T1000 (cell line): Measurements from ENCODE around the gene CCND2.
"Not testable (repeated sequence)": the region's sequence is repeated elsewhere in the genome, so short reads cannot be mapped to it uniquely, and the experiment has no call there.

Experiments
- DNase-seq: peaks from one replicate; lab custom pipeline; 2025; ENCODE audit warnings: mixed read lengths; lab: John Stamatoyannopoulos, UW

The CCND2 gene

DNA sequence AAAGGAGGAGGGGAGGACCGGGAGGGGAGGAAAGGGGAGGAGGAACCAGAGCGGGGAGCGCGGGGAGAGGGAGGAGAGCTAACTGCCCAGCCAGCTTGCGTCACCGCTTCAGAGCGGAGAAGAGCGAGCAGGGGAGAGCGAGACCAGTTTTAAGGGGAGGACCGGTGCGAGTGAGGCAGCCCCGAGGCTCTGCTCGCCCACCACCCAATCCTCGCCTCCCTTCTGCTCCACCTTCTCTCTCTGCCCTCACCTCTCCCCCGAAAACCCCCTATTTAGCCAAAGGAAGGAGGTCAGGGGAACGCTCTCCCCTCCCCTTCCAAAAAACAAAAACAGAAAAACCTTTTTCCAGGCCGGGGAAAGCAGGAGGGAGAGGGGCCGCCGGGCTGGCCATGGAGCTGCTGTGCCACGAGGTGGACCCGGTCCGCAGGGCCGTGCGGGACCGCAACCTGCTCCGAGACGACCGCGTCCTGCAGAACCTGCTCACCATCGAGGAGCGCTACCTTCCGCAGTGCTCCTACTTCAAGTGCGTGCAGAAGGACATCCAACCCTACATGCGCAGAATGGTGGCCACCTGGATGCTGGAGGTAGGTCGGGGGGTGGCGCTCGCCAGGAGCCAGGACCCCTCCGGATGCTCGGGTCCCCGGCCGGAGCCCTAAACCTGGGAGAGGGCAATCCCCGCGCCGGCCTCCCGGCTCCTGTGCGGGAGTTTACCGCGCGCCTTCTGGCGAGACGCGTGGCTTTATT, at the start of gene CCND2:
Gene CCND2 (plus strand): TSS at position 111 of the 744 bp plus-strand sequence. CDS start 279 bp downstream, at position 390.
- DNase-seq: no peak

DNA sequence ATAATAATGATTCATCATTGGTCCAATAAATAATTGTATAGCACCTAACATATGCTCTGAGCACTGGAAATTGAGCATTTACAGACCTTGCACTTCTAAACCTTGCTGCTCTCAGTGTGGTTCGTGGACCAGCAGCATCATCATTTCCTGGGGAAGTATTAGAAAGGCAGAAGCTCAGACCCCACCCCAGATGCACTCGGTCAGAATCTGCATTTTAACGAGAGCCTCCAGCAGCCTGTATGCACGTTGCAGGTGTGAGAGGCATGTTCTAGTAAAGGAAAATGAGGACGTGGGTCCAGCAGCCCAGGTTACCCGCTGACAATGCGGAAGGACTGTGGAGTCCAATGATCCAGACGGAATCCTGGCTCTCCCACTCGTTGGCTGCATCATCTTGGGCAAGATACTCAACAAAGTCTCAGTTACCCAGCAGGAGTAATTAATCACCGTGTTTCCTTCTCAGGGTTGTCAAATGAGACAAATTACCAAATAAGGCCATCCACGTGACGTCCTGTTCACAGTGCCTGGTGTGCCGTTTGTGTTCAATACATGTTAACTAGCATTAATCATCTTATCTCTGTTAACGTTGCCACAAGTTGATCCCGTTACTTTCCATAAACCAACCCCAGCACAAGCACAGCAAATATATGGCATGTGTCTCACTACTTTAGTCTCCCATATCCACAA, 49.2 kb upstream of the CCND2 start:
- DNase-seq: no peak

DNA sequence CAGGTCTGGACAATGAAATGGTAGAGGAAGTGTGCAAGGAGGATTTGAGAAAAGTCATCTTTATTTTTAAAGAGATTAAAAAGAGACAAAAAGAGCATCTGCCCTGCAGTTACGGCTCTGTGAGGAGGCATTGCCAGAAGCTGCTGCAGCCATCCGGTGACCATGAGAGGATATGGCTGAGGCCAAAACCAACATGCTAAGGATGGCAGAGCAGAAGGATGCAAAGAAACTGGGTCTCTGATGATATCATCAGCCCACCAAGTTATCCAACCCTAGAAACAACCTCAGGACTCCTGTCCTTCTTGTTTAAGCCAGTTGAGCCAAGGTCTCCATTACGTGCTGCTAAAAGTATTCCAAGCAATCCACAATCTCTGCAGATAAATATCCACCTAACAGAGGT, 48.0 kb upstream of the CCND2 start:
- no peak for DNase-seq

DNA sequence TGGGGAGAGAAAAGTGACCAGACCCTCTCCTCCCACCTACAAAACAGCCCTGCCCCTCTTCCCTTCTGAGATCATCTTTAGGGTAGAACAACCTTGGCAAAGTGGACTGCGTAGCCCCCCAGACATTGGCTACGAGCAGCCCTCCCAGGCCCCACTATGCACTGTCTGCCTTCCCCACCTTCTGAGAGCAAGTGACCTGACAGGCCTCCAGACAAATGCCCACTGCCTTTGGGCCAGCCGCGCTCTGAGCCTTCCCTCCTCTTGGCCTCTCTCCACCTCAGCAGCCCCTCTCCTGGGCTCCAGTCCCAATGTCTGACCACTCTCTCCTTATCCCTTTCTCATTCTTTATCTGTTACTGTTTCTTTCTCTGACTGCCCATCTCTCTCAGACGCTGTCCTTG, 46.5 kb upstream of the CCND2 start:
- no peak for DNase-seq

DNA sequence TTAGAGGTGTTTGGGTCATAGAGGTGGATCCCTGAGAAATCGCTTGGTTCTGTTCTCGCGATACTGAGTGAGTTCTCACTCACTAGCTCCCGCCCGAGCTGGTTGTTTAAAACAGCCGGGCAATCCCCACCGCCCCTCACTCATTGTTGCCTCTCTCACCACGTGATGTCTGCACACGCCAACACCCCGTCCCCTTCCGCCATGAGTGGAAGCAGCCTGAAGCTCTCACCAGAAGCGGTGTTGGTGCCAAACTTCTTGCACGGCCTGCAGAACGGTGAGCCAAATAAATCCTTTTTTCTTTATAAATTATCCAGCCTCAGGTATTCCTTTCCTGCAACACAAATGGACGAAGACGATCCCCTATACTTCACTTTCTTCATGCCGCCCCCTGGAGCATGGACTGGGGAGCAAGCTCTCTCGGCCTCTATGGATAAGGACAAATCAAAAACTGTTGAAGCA, 45.4 kb upstream of the CCND2 start:
- no peak for DNase-seq

DNA sequence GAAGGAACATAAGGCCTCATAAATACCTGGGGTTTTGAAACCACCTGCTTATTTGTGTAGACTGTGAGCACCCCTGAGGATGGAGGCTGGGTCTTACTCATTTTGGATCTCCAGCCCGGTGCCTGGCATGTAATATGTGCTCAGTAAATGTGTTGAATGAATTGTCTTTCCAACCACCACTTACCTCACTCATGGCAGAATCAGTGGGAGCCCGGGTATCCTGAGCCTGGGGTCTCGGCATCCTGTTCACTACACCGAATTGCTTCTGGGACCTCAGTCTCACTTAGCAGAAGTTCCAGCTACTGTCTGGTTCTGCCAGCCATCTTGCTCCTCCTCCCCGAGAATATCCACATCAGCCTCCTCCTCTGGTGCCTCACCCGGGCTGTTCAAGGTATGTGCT, 43.0 kb upstream of the CCND2 start:
- DNase-seq: no peak

DNA sequence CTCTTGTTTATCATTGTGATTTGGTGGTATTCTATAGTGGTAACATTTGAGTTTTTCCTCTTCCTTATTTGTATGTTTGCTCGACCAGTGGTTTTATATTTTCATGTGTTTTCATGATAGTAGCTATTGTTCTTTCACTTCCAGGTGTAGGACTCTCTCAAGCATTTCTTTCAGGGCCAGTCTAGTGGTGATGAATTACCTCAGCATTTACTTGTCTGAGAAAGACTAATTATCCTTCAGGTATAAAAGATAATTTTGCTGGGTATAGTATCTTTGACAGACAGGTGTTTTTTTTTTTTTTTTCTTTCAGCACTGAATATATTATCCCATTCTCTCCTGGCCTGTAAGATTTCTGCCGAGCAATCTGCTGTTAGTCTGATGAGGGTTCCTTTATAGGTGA, 35.0 kb upstream of the CCND2 start:
- DNase-seq: no peak

DNA sequence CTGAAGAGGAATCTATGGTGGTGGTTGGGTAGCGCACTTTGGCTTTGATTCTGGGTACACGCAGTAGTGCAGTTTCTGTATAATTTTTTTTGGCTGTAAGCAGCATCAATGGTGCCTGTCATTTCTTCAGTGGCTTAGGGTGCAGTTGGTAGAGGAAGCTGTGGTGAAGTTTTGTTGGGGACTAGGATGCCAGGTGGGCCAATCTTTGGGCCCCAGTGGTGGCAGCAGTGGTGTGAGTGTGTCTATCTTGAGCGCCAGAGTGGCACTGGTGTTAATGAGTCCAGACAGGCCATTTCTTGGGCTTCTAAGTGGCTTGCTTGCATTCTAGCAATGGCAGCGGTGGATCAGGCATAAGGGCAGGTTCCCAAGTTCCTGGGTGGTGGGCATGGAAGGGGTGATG, 33.8 kb upstream of the CCND2 start:
- DNase-seq: no peak

DNA sequence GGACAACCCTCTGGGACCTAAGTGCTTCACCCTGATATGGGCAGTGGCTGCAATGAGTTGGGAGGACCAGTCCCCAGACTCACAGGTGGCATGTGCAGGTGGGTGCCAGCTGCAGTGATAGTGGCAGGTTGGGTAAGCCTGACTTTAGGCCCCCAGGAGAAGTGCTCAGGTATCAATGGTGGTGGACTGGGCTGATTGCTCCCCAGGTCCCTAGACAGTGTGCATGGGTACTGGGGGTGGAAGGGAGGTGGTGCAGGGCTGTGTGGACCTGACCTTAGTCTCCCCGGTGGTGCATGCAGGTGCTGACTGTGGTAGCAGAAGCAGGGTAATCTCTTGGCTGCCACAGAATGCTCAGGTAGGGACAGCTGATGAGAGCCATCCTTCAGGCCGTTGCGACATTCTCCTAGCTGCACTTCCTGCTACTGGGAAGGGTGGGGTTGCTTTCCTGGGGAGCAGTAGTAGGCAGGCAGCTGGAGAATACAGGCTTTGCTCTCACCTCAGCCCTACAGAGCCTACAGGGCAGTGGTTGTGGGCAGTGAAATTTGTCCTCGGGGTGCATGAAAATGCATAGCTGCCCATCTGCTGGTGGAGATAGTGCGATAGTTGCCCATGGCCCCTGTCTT, 33.3 kb upstream of the CCND2 start:
- no peak for DNase-seq

DNA sequence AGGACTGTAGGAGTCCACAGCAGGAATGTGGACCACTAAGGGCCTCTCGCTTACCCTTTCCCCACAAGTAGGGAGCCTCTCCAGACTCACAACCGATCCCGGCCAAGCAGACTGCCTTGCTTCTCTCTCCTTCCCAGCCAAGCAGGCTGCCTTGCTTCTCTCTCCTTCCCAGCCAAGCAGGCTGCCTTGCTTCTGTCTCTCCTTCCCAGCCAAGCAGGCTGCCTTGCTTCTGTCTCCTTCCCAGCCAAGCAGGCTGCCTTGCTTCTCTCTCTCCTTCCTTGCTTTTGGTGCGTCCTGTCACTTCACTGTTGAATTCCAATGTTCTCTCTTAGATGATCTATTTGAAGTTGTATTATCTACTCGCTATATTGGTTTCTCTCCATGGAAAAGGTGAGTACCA, 32.6 kb upstream of the CCND2 start:
- DNase-seq: no peak

DNA sequence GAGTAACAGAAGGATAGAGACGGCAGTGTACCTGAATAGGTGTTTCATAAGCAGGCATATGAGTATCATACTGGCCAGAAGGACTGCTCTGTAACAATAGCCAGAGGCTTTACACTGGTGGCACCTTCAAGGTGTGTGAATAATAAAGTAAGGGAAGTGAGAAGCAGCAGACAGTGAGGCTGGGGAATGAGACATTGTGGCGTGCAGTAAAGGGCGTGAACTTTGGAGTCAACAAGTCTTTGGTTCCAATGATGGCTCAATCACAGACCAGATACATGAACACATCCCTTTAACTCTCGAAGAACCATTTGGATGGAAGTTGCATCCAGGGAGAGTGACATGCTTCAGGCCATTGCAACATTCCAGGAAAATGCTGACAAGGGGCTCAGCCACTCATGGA, 32.0 kb upstream of the CCND2 start:
- DNase-seq: no peak

DNA sequence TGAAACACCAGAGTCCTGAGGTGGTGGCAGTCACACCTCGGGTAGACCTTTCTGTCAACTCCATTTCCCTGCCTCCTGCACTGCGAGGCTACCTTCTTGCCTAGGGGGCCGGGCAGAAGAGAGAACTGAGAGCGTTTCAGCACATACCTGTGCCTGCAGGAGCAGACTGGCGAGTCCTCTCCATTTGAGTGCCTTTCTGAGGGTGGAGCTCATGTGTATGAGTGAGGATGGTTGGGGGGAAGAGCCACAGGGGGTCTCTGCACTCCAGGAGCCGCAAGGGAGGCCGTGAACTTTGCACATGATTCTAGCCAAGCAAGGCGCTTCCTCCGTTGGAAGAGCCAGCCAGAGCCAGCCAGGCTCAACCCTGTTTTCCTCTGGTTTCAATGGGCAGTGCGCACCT, 31.0 kb upstream of the CCND2 start:
- DNase-seq: no peak

DNA sequence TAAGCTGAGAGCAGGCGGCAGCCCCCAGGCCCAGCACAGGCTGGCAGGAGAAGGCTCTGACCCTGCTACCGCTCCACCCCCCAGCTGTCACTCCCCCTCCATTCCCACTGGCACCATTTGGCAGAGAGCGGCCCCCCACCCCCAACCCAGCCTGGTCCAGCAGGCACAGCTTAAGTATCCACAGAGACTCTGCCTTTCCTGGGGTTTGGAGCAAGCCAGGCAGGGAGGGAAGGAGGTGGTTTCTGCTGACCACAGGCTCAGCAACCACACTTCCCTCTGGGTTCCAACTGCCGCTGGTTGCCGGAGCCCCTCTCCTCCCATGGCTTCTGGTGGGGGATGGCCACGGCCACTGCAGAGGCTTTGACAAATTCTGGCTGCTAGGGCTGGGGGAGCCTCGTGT, 30.5 kb upstream of the CCND2 start:
- no peak for DNase-seq

DNA sequence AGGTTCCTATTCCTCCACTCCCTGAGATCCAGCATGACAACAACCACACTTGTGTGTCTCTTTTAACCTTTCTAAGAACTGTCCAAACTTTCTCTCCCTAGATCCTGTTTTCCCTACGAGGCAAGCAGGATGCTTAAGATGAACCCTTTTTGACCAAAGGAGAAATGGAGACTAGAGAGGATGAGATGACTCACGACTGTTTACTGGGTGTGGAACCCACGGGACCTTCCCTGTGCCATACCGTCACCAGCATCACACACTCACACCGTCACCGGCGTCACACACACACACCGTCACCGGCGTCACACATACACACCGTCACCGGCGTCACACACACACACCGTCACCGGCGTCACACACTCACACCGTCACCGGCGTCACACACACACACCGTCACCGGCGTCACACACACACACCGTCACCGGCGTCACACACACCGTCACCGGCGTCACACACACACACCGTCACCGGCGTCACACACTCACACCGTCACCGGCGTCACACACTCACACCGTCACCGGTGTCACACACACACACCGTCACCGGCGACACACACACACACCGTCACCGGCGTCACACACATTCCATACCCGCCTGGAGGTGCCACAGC, 30.0 kb upstream of the CCND2 start:
- not testable (repeated sequence) for DNase-seq

DNA sequence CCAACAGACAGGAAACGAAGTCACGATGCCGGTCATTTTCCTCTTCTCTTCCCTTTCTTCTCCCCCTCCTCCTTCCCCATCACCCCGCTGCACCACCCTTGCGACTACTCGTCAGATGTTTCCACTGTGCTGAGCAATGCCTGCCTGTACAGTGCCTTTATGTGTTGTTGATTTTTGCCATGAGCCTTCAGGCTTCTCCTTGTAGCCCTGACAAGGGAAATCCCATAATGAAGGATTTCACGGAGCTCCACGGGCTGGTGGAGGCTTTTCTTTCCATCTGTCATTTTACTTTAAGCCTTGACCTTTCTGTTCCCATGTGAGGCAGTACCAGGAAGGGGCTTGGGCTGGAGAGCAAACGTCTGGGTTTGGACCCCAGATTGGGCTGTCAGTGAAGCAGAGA, 28.7 kb upstream of the CCND2 start:
- DNase-seq: no peak

DNA sequence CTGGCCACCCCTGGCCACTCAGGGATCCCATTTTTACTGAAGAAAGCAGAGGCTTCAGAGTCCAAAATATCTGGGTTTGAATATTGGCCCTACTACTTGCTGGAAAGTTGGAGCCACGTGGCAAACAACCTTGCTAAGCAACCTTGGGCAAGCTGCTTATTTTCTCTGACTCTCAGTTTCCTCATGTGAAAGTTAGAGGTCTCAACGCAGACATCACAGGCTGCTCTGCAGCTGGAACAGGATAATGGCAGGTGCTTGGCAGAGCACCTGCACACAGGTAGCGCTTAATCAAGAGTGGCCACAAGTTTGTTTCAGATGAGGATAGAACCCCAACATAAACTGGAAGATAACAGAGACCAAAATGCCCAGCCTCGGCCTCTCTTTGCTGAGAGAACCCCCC, 28.1 kb upstream of the CCND2 start:
- no peak for DNase-seq

DNA sequence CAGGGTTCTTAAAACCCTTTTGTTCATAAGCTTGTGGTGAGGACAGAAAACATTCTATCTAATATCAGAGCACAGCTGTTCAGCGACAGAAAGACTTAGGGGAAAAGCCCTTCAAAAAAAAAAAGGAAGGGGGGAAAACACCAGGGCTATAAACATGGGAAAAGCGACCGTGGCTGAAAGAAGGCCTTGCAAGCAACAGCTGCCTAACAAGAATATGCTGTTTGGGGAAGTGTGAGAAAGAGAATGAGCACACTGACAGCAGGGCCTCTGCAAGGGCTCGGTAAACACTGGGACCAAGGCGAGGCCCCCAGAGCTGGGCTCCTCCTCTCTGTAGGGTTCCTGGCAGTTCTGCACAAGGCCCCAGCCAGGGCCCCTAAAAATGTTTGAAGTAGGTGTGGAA, 27.4 kb upstream of the CCND2 start:
- DNase-seq: no peak

DNA sequence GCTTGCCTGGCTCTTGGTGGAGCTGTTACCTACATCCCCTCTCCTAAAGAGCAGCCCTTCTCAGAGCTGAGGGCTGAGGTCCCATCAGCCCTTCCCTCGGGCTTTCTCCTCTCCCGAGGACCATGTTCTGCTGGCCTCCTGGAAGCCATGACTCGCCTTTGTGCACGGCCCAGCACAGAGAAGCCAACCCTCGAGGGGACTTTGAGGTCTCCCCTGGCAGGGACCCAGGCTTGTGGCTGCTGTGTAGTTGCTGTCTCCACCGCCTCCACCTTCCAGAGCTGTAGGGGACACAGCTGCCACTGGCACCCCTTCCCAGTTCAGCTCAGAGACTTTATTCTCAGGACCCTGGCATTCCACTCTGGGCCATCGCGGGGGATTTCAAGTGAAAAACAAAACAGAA, 22.9 kb upstream of the CCND2 start:
- no peak for DNase-seq

DNA sequence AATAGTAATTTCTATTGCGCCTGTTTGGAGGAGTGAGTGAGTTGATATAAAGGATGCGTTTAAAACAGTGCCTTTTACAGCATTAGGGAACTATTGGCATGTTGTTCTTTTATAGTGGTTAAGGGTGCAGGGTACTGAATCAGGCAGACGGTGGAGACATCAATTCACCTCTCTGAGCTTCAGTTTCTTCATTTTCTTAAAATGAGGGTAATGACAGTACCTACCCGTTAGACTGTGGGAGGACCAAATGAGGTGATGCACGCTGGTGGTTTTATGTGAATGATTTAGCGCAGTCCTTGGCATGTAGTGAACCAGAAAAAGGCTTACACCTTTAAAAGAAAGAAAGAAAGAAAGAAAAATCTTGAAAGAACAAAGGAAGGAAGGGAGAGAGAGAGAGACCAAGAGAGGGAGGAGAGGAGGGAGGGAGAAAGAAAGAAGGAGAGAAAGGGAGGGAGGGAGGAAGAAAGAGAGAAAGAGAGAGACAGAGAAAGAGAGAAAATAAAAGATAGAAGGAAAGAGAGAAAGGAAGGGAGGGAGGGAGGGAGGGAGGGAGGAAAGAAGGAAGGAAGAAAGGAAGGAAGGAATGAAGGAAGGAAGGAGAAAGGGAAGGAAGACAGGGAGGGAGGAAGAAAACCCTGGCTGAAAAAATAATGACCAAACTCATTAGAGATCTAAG, 22.2 kb upstream of the CCND2 start:
- DNase-seq: no peak

DNA sequence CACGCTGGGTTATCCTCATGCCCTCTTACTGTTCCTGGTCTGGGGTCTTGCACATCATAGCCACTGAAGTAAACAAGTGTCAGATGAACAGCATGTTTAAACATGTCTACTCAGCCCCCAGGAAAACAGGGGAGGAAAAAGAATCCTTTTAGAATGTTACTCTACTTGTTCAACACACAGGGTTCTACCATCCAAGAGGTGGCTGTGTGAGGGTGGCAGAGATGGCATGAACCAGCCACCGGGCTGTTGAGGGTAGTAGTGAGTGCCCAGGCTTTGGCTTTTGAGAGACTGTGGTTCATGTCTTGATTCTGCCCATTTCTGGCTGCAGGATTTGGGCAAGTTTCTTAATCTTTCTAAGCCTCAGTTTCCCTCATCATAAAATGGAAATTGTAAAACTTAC, 21.6 kb upstream of the CCND2 start:
- DNase-seq: no peak

DNA sequence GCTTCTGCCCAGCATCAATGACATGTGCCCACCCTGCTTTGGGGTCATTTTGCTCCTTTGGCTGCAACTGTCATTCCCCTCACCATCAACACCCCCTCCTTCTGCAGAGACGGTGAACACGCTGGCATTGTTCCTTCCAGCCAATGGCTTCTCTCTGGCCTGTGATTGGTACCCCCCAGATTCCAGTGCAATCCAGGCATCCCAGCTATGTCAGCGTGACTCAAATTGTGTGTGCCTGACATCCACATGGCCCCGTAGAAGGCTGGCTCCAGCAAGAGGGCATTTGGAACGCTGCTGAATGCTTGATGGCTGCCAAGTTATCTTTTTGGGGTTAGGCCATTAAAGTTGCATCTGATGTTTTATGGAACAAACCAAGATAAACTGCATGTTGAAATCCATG, 21.0 kb upstream of the CCND2 start:
- DNase-seq: no peak
